HG03175 (cell line): ENCODE data around the gene ANKS1B.
A peak's percentile ranks its signal among the peaks of the same experiment; 100 is the strongest.

Experiments
- ATAC-seq: cut with Tn5 transposase; IDR thresholded peaks from one replicate; pipeline ENCODE4 v1.9.1; 2021; ENCODE audit warnings: mild to moderate bottlenecking, moderate library complexity; ENCODE audit not compliant: unreplicated experiment

ANKS1B gene

GRCh38 chr12:99093166-99093565, 891.6 kb downstream of the ANKS1B start:
- no peak for ATAC-seq

GRCh38 chr12:99092100-99092851, 892.5 kb downstream of the ANKS1B start:
- no peak for ATAC-seq

- no peak for ATAC-seq
Observed at GRCh38 chr12:99087278-99087677, 897.5 kb downstream of the ANKS1B start.

- no peak for ATAC-seq
Observed at GRCh38 chr12:99079811-99080210, 904.9 kb downstream of the ANKS1B start.

- no peak for ATAC-seq
Observed at GRCh38 chr12:99068993-99069747, 915.6 kb downstream of the ANKS1B start.

- no peak for ATAC-seq
Observed at GRCh38 chr12:99067171-99067785, 917.5 kb downstream of the ANKS1B start.

- ATAC-seq: no peak
Observed at GRCh38 chr12:99066726-99067125, 918.0 kb downstream of the ANKS1B start.

GRCh38 chr12:99063182-99063581, 921.6 kb downstream of the ANKS1B start:
- ATAC-seq: no peak

- no peak for ATAC-seq
Observed at GRCh38 chr12:99059824-99060511, 924.8 kb downstream of the ANKS1B start.

- ATAC-seq: no peak
Observed at GRCh38 chr12:99057670-99058069, 927.1 kb downstream of the ANKS1B start.

GRCh38 chr12:99056186-99056585, 928.5 kb downstream of the ANKS1B start:
- ATAC-seq: no peak

- no peak for ATAC-seq
Observed at GRCh38 chr12:99055299-99055698, 929.4 kb downstream of the ANKS1B start.

GRCh38 chr12:99054601-99055128, 930.1 kb downstream of the ANKS1B start:
- no peak for ATAC-seq

- ATAC-seq: no peak
Observed at GRCh38 chr12:99053616-99054362, 930.9 kb downstream of the ANKS1B start.

- no peak for ATAC-seq
Observed at GRCh38 chr12:99049774-99050173, 935.0 kb downstream of the ANKS1B start.

- no peak for ATAC-seq
Observed at GRCh38 chr12:99045158-99045557, 939.6 kb downstream of the ANKS1B start.

- ATAC-seq: peak; percentile 69
Observed at GRCh38 chr12:99043319-99043914, 941.3 kb downstream of the ANKS1B start.

GRCh38 chr12:99042226-99042625, 942.5 kb downstream of the ANKS1B start:
- no peak for ATAC-seq

- ATAC-seq: no peak
Observed at GRCh38 chr12:99039367-99040120, 945.2 kb downstream of the ANKS1B start.
